Astrocyte (in vitro differentiated cells and primary cell): ENCODE results near the gene SLC35G3. TPM values are rescaled to one million over a fixed set of nuclear protein-coding genes. Genes with fewer than 3 reads are reported as not detected.

Experiments used
- DNase-seq: peaks from one replicate; pipeline ENCODE4 v3.0.0-alpha.2; 2010; ENCODE audit warnings: low read depth
- FAIRE-seq: peaks from 2 replicates; lab custom pipeline; 2011; peaks lifted over from hg19 to GRCh38; lab: Jason Lieb, UNC
- H2AFZ ChIP-seq: 2 replicates; pipeline ENCODE4 v1.6.0; 2012; ENCODE audit warnings: low read depth, low read length, inconsistent platforms
- H3K27ac ChIP-seq: 2 replicates; pipeline ENCODE4 v1.5.1; 2011; ENCODE audit warnings: low read depth, low read length, inconsistent platforms
- H3K27me3 ChIP-seq: 2 replicates; pipeline ENCODE4 v1.6.0; 2011; ENCODE audit warnings: low read length, inconsistent platforms; ENCODE audit not compliant: insufficient read depth
- H3K36me3 ChIP-seq: 2 replicates; pipeline ENCODE4 v1.5.1; 2011; ENCODE audit warnings: low read length, inconsistent platforms; ENCODE audit not compliant: insufficient read depth
- H3K4me1 ChIP-seq: 2 replicates; pipeline ENCODE4 v1.5.1; 2011; ENCODE audit warnings: low read length, inconsistent platforms; ENCODE audit not compliant: insufficient read depth
- H3K4me2 ChIP-seq: 2 replicates; pipeline ENCODE4 v1.6.0; 2012; ENCODE audit warnings: low read length, inconsistent platforms
- H3K4me3 ChIP-seq: 2 replicates; pipeline ENCODE4 v1.5.1; 2011; ENCODE audit warnings: low read depth, mild to moderate bottlenecking, low read length, inconsistent platforms; ENCODE audit not compliant: insufficient read depth
- H3K79me2 ChIP-seq: 2 replicates; pipeline ENCODE4 v1.6.0; 2012; ENCODE audit warnings: mild to moderate bottlenecking, low read length, inconsistent platforms; ENCODE audit not compliant: insufficient read depth
- H3K9ac ChIP-seq: 2 replicates; pipeline ENCODE4 v1.6.0; 2012; ENCODE audit warnings: mild to moderate bottlenecking, low read length, inconsistent platforms
- H3K9me3 ChIP-seq: 2 replicates; pipeline ENCODE4 v1.5.1; 2012; ENCODE audit warnings: low read depth, mild to moderate bottlenecking, low read length, inconsistent platforms; ENCODE audit not compliant: insufficient read depth
- H4K20me1 ChIP-seq: 2 replicates; pipeline ENCODE4 v1.6.0; 2012; ENCODE audit warnings: low read length, inconsistent platforms; ENCODE audit not compliant: insufficient read depth
- H3K27ac Mint-ChIP-seq: one replicate; pipeline ENCODE4 v1.8.0; 2021; ENCODE audit warnings: mild to moderate bottlenecking, mixed read lengths; ENCODE audit not compliant: unreplicated experiment
- H3K27me3 Mint-ChIP-seq: one replicate; pipeline ENCODE4 v1.8.0; 2021; ENCODE audit warnings: low read depth, mixed read lengths; ENCODE audit not compliant: unreplicated experiment
- H3K36me3 Mint-ChIP-seq: one replicate; pipeline ENCODE4 v1.8.0; 2021; ENCODE audit warnings: low read depth, mixed read lengths; ENCODE audit not compliant: unreplicated experiment
- H3K4me1 Mint-ChIP-seq: one replicate; pipeline ENCODE4 v1.8.0; 2021; ENCODE audit warnings: low read depth, mixed read lengths; ENCODE audit not compliant: unreplicated experiment
- H3K4me3 Mint-ChIP-seq: one replicate; pipeline ENCODE4 v1.8.0; 2021; ENCODE audit warnings: mild to moderate bottlenecking, moderate library complexity, mixed read lengths; ENCODE audit not compliant: unreplicated experiment
- H3K9me3 Mint-ChIP-seq: one replicate; pipeline ENCODE4 v1.8.0; 2021; ENCODE audit warnings: mild to moderate bottlenecking, mixed read lengths; ENCODE audit not compliant: unreplicated experiment
- CTCF ChIP-seq: IDR thresholded peaks from 2 replicates; pipeline ENCODE4 v1.5.1; 2011; ENCODE audit warnings: low read depth, mild to moderate bottlenecking, inconsistent platforms, low read length, moderate library complexity; ENCODE audit not compliant: insufficient read depth
- EZH2 ChIP-seq: IDR thresholded peaks from 2 replicates; pipeline ENCODE4 v1.6.1; 2012; ENCODE audit warnings: mild to moderate bottlenecking, low read length, inconsistent platforms; ENCODE audit not compliant: insufficient read depth
- total RNA-seq: library from RNA; stranded (reverse); gene quantifications from 2 replicates; pipeline ENCODE4 v1.2.1, GENCODE V29; 2021

SLC35G3 gene
- total RNA-seq, 1 donor from 2014 or later, result not detected

GRCh38 chr17:35189291-35189690, 4.9 kb downstream of the SLC35G3 start:
- H3K36me3 Mint-ChIP-seq, result no peaks in the 10 kb centered on the region
- peaks cover 2% of the 10 kb centered on the region for H3K27me3 ChIP-seq
- TF ChIP-seq CTCF (no peak), EZH2 (no peak)
- H3K4me1 Mint-ChIP-seq, result peaks cover 2% of the 10 kb centered on the region
- DNase-seq (peak; percentile 8), FAIRE-seq (no peak)
- no peak overlapping the region for H3K27ac Mint-ChIP-seq
- H3K4me3 ChIP-seq, result no peak overlapping the region
- peaks cover 19% of the 10 kb centered on the region for H3K27me3 Mint-ChIP-seq
- no peaks in the 10 kb centered on the region for H3K36me3 ChIP-seq
- H3K9me3 ChIP-seq, result no peaks in the 10 kb centered on the region
- H4K20me1 ChIP-seq, result no peaks in the 10 kb centered on the region
- H3K9ac ChIP-seq, result no peak overlapping the region
- H3K4me2 ChIP-seq, result no peak overlapping the region
- no peaks in the 10 kb centered on the region for H3K9me3 Mint-ChIP-seq
- no peaks in the 10 kb centered on the region for H3K79me2 ChIP-seq
- H3K4me3 Mint-ChIP-seq, result no peak overlapping the region
- no peaks in the 10 kb centered on the region for H3K4me1 ChIP-seq
- no peak overlapping the region for H2AFZ ChIP-seq
- no peak overlapping the region for H3K27ac ChIP-seq

GRCh38 chr17:35188111-35188510, 6.1 kb downstream of the SLC35G3 start:
- DNase-seq (no peak), FAIRE-seq (no peak)
- Mint-ChIP-seq H3K4me3 (no peak overlapping the region), H3K27me3 (peaks cover 26% of the 10 kb centered on the region), H3K4me1 (peaks cover 2% of the 10 kb centered on the region), H3K27ac (no peak overlapping the region), H3K9me3 (no peaks in the 10 kb centered on the region), H3K36me3 (no peaks in the 10 kb centered on the region)
- Histone ChIP-seq H3K9ac (no peak overlapping the region), H3K9me3 (no peaks in the 10 kb centered on the region), H3K27me3 (peaks cover 2% of the 10 kb centered on the region), H2AFZ (no peak overlapping the region), H3K27ac (no peak overlapping the region), H3K4me3 (no peak overlapping the region), H4K20me1 (no peaks in the 10 kb centered on the region), H3K4me2 (no peak overlapping the region), H3K79me2 (no peaks in the 10 kb centered on the region), H3K36me3 (no peaks in the 10 kb centered on the region), H3K4me1 (no peaks in the 10 kb centered on the region)
- TF ChIP-seq EZH2 (no peak), CTCF (no peak)

GRCh38 chr17:35187481-35187880, 6.7 kb downstream of the SLC35G3 start:
- Mint-ChIP-seq H3K27ac (no peak overlapping the region), H3K9me3 (no peaks in the 10 kb centered on the region), H3K4me3 (no peak overlapping the region), H3K36me3 (no peaks in the 10 kb centered on the region), H3K27me3 (peaks cover 32% of the 10 kb centered on the region), H3K4me1 (peaks cover 2% of the 10 kb centered on the region)
- no peak for FAIRE-seq
- Histone ChIP-seq H3K4me3 (no peak overlapping the region), H3K9ac (no peak overlapping the region), H3K36me3 (no peaks in the 10 kb centered on the region), H3K4me2 (no peak overlapping the region), H3K9me3 (no peaks in the 10 kb centered on the region), H3K27me3 (peaks cover 2% of the 10 kb centered on the region), H3K79me2 (no peaks in the 10 kb centered on the region), H4K20me1 (no peaks in the 10 kb centered on the region), H3K4me1 (no peaks in the 10 kb centered on the region), H3K27ac (no peak overlapping the region), H2AFZ (no peak overlapping the region)
- no peak for DNase-seq
- TF ChIP-seq EZH2 (no peak), CTCF (no peak)
